Heart right ventricle (tissue), 16 donors: ENCODE data around the gene PRC1. TPM values are rescaled to one million over a fixed set of nuclear protein-coding genes. Genes with fewer than 3 reads are reported as not detected.

Experiments used
- ATAC-seq, 8 donors: fragments of 200-7000 bp; cut with Tn5 transposase; one replicate each; pipeline ENCODE4 v1.9.1; 2020; ENCODE audit warnings: mild to moderate bottlenecking in 8 of 8, moderate library complexity in 8 of 8, moderate number of reproducible peaks in 1 of 8
- DNase-seq, 2 donors: peaks; one replicate each; pipeline ENCODE4 v3.0.0-alpha.2; 2020
- H3K27ac ChIP-seq, 10 donors: fragments of 200-600 bp; sonication (generic) in 2 of 10; one replicate each; pipeline versions ENCODE4 v1.5.0 to v1.8.0; 2020 to 2022; ENCODE audit warnings: mild to moderate bottlenecking in 3 of 10
- H3K27me3 ChIP-seq, 7 donors: fragments of 200-600 bp; one replicate each; pipeline ENCODE4 v1.8.0; 2021 to 2022; ENCODE audit warnings: mild to moderate bottlenecking in 2 of 7
- H3K36me3 ChIP-seq, 9 donors: fragments of 200-600 bp; sonication (generic) in 1 of 9; one replicate each; pipeline versions ENCODE4 v1.5.0 to v1.8.0; 2020 to 2022; ENCODE audit warnings: mild to moderate bottlenecking in 2 of 9
- H3K4me1 ChIP-seq, 9 donors: fragments of 200-600 bp; sonication (generic) in 1 of 9; one replicate each; pipeline versions ENCODE4 v1.5.0 to v1.8.0; 2020 to 2022; ENCODE audit warnings: mild to moderate bottlenecking in 4 of 9
- H3K4me3 ChIP-seq, 10 donors: fragments of 200-600 bp; sonication (generic) in 2 of 10; one replicate each; pipeline versions ENCODE4 v1.5.0 to v1.8.0; 2020 to 2022; ENCODE audit warnings: mild to moderate bottlenecking in 7 of 10, moderate library complexity in 2 of 10
- H3K9me3 ChIP-seq, 11 donors: fragments of 200-600 bp in 10 of 11; sonication (generic) in 2 of 11; one replicate each; pipeline versions ENCODE4 v1.5.0 to v1.8.0; 2013 to 2022; ENCODE audit warnings: mild to moderate bottlenecking in 2 of 11, control low read depth in 1 of 11, moderate library complexity in 1 of 11
- WGBS, 2 donors: extraction: QIAGEN DNeasy Blood & Tissue Kit; methylation state at CpG; one replicate each; pipeline ENCODE4 v1.1.7; 2013; ENCODE audit warnings: inconsistent platforms in 1 of 2; 5-methylcytosine and 5-hydroxymethylcytosine counted together
- intact Hi-C, 10 donors: fragments of 100-400 bp; cut with DNase I; formaldehyde crosslinking; loops; one replicate each; pipeline versions ENCODE4 v1.11.1 to v1.14.2; 2022
- polyA plus RNA-seq, 2 donors: library from polyadenylated mRNA; stranded (reverse); fragments of 200-250 nt; gene quantifications; one replicate each; pipeline ENCODE4 v1.2.3, GENCODE V29; 2013
- total RNA-seq, 10 donors: library from RNA; stranded (reverse); fragmentation: NEBNext Ultra II Directional in 3 of 10; extraction: Animal tissue kit (Norgen Biotek cat#: 25700) in 3 of 10; gene quantifications; one replicate each; pipeline versions ENCODE4 v1.2.1 to v1.2.4, GENCODE V29; 2021 to 2023
- TF ChIP-seq, protein P1 (sequence below), 9 donors: fragments of 200-600 bp; sonication (generic) in 2 of 9; IDR thresholded peaks; one replicate each; pipeline versions ENCODE4 v1.5.0 to v1.8.0; 2021 to 2022; ENCODE audit warnings: antibody characterized with exemption in 9 of 9, mild to moderate bottlenecking in 5 of 9, moderate library complexity in 1 of 9
- donor health status: Arrhythmogenic right ventricular cardiomyopathy.
- donor health status: ischemic (EF 13 %, LVEDD 7.1; RV severe dilation, severe dysfunction).
- donor health status: healthy with polysubstance abuse.
- donor health status: DM: no; HTN: yes; CAD: no.
- donor health status: DM: no; HTN: no; CAD: no.
- donor health status: ischemic (EF 25% LVEDD 6.9; RV normal size, moderate dysfunction).
- donor health status: ischemic (EF 25% LVEDD 5.7; RV mildly dilated, moderate dysfunction).
- donor health status: healthy.
- donor health status: DM: yes; HTN: yes; CAD: no.
- donor health status: Ischemic cardiomyopathy.
- donor health status: ischemic (EF 35%, LVEDD 5.7; RV mildly dilated, moderate dysfunction).
- donor health status: nonischemic (EF 11% LVEDD 7.7; RV severe dilation, severe dysfunction).
- donor health status: DM: yes; HTN: yes; CAD: no.
- donor health status: PGD.
- donor health status: ischemic (EF 29% LVEDD 5.4; RV normal size, mild dysfunction).
- donor health status: nonischemic (EF 23%, LVEDD 6.1; RV moderate dilation, normal function).

PRC1 gene
- total and polyA plus RNA-seq, 12 donors, result 2.1 to 16.2 (median 4.6) TPM

- peak; percentile 34 to 66 (median 51) for ATAC-seq
- peak; percentile 86 to 87 for DNase-seq
- Histone ChIP-seq H3K27ac (peak overlapping the region in 9 of 10 donors; percentile 72 to 86 (median 75)), H3K4me1 (peaks cover 18 to 62% (median 48%) of the 10 kb centered on the region in 9 donors), H3K36me3 (peaks cover 0 to 34% (median 11%) of the 10 kb centered on the region in 9 donors), H3K9me3 (no peaks in the 10 kb centered on the region), H3K27me3 (no peaks in the 10 kb centered on the region), H3K4me3 (peak overlapping the region; percentile 61 to 75 (median 66))
- TF ChIP-seq, protein P1, sequence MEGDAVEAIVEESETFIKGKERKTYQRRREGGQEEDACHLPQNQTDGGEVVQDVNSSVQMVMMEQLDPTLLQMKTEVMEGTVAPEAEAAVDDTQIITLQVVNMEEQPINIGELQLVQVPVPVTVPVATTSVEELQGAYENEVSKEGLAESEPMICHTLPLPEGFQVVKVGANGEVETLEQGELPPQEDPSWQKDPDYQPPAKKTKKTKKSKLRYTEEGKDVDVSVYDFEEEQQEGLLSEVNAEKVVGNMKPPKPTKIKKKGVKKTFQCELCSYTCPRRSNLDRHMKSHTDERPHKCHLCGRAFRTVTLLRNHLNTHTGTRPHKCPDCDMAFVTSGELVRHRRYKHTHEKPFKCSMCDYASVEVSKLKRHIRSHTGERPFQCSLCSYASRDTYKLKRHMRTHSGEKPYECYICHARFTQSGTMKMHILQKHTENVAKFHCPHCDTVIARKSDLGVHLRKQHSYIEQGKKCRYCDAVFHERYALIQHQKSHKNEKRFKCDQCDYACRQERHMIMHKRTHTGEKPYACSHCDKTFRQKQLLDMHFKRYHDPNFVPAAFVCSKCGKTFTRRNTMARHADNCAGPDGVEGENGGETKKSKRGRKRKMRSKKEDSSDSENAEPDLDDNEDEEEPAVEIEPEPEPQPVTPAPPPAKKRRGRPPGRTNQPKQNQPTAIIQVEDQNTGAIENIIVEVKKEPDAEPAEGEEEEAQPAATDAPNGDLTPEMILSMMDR (IDR thresholded peaks at IDR 0.05), result peak; percentile 81 to 98 (median 92)
- intact Hi-C loops, result loop anchor here in 5 of 10 donors (1.0 to 5.0 kb wide), 3 partner anchors 32 to 287 kb away; no protein-coding TSS in a partner anchor
- WGBS, 2 donors, result 2 to 3% methylated on average over 19 of the region's 19 CpGs
These were observed 59.9 kb downstream of the PRC1 start for GRCh38 chr15:90934256-90934948.

DNA sequence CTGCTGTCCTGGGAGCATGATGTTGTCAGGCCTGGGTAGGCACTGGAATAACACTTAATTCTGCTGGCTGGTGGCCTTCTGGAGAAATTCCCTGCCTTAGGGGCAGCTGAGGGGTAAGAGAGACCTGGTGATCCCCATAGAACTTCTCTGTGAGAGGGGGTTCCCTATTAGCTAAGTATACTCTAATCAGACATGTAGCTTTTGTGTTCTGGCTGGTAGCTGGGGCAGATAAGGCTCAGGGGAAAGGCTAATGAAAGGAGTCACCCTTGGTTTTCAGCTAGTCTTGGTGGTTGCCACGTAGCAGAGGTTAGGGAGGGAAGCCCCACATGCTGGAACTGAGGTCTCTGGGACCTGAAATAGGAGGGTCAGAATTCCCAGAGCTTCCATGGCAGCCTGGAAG, 61.0 kb downstream of the PRC1 start:
- DNase-seq, result no peak
- TF ChIP-seq, protein P1 (IDR thresholded peaks at IDR 0.05), result no peak
- peaks cover 0 to 23% (median 2%) of the 10 kb centered on the region in 9 donors for H3K36me3 ChIP-seq
- H3K27ac ChIP-seq, result no peak overlapping the region
- intact Hi-C loops, result loop anchor here in 5 of 10 donors (2.0 to 5.0 kb wide), 3 partner anchors 36 to 286 kb away; no protein-coding TSS in a partner anchor
- no peaks in the 10 kb centered on the region for H3K27me3 ChIP-seq
- no peak for ATAC-seq
- peaks cover 18 to 72% (median 53%) of the 10 kb centered on the region in 9 donors for H3K4me1 ChIP-seq
- H3K9me3 ChIP-seq, result no peaks in the 10 kb centered on the region
- 67 to 69% methylated on average over 1 of the region's 1 CpG for WGBS, 2 donors
- H3K4me3 ChIP-seq, result no peak overlapping the region

DNA sequence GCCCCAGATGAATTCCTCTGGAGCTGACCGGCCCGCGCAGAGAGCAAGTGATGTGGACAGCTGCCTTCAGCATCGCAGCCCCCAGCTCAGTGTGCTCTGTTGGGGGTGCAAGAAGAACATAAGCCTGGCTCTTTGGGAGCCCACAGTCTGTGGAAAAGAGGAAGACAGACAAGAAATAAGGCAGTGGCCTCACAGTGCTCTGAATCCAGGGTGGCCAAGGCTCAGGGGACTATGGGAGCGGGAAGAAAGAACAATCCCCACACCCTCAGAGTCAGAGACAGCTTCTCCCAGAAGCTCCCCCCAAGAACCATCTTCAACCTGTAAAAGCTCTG, 61.7 kb downstream of the PRC1 start:
- ATAC-seq (no peak), DNase-seq (no peak)
- intact Hi-C loops, result loop anchor here in 7 of 10 donors (1.0 to 5.0 kb wide), 5 partner anchors 29 to 285 kb away; partner anchors contain the start of gene MAN2A2 (in 1 of the 7)
- Histone ChIP-seq H3K27ac (peak overlapping the region; percentile 81 to 98 (median 96)), H3K36me3 (peaks cover 0 to 16% (median 0%) of the 10 kb centered on the region in 9 donors), H3K27me3 (no peaks in the 10 kb centered on the region), H3K4me1 (peaks cover 18 to 74% (median 53%) of the 10 kb centered on the region in 9 donors), H3K9me3 (no peaks in the 10 kb centered on the region), H3K4me3 (peak overlapping the region in 9 of 10 donors; percentile 49 to 92 (median 80))
- 18% methylated on average over 5 of the region's 5 CpGs for WGBS, 2 donors
- TF ChIP-seq, protein P1 (IDR thresholded peaks at IDR 0.05), result peak in 3 of 9 donors; percentile 4 to 9 (median 6)

GRCh38 chr15:90931828-90932659, 62.3 kb downstream of the PRC1 start, which contains the start of gene HDDC3:
Gene HDDC3 (minus strand): TSS chr15:90932549. CDS start chr15:90932540, 9 bp downstream.
- peaks cover 0 to 10% (median 0%) of the 10 kb centered on the region in 9 donors for H3K36me3 ChIP-seq
- peak within 1 kb of the TSS; percentile 81 to 98 (median 96) for H3K27ac ChIP-seq
- H3K4me3 ChIP-seq, result peak within 1 kb of the TSS; percentile 49 to 92 (median 78)
- WGBS, 2 donors, result 1 to 2% methylated on average over 52 of the region's 52 CpGs
- TF ChIP-seq, protein P1 (IDR thresholded peaks at IDR 0.05), result peak; percentile 92 to 99 (median 97)
- peak; percentile 93 to 95 for DNase-seq
- no peaks in the 10 kb centered on the region for H3K27me3 ChIP-seq
- intact Hi-C loops, result loop anchor here in 7 of 10 donors (1.0 to 5.0 kb wide), 6 partner anchors 29 to 285 kb away; partner anchors contain the start of gene MAN2A2 (in 2 of the 7)
- peaks cover 18 to 74% (median 53%) of the 10 kb centered on the region in 9 donors for H3K4me1 ChIP-seq
- no peaks in the 10 kb centered on the region for H3K9me3 ChIP-seq
- ATAC-seq, result peak; percentile 58 to 74 (median 66)
